Activated CD8-positive, alpha-beta T cell treated with anti-CD3 and anti-CD28 coated beads for 36 hours (primary cell): ENCODE data around the gene VDAC1. TPM values are rescaled to one million over a fixed set of nuclear protein-coding genes. Genes with fewer than 3 reads are reported as not detected.
A peak's percentile ranks its signal among the peaks of the same experiment; 100 is the strongest.
"Not testable (repeated sequence)": the region's sequence is repeated elsewhere in the genome, so short reads cannot be mapped to it uniquely, and the experiment has no call there.

ENCODE experiments used
- ATAC-seq: fragments of 200-7000 bp; cut with Tn5 transposase; one replicate; pipeline ENCODE4 v1.10.0; 2021; ENCODE audit warnings: mild to moderate bottlenecking, moderate library complexity
- CTCF ChIA-PET: fragments of 350-600 bp; sonication (Branson Sonifier 250); formaldehyde crosslinking; loops from one replicate; lab custom pipeline; 2021; ENCODE audit warnings: antibody characterized with exemption; lab: Charles Lee
- POLR2A ChIA-PET: fragments of 350-600 bp; sonication (Branson Sonifier 250); formaldehyde crosslinking; loops from one replicate; lab custom pipeline; 2021; ENCODE audit warnings: antibody characterized with exemption; lab: Charles Lee
- DNase-seq: peaks from one replicate; pipeline ENCODE4 v3.0.0-alpha.2; 2020
- H3K27ac Mint-ChIP-seq: one replicate; pipeline ENCODE4 v1.8.0; 2021; ENCODE audit warnings: mild to moderate bottlenecking, mixed read lengths
- H3K27me3 Mint-ChIP-seq: one replicate; pipeline ENCODE4 v1.8.0; 2021; ENCODE audit warnings: mixed read lengths
- H3K36me3 Mint-ChIP-seq: one replicate; pipeline ENCODE4 v1.8.0; 2021; ENCODE audit warnings: low read depth, mixed read lengths
- H3K4me1 Mint-ChIP-seq: one replicate; pipeline ENCODE4 v1.8.0; 2021; ENCODE audit warnings: low read depth, mixed read lengths
- H3K4me3 Mint-ChIP-seq: one replicate; pipeline ENCODE4 v1.8.0; 2021; ENCODE audit warnings: mild to moderate bottlenecking, moderate library complexity, mixed read lengths
- H3K9me3 Mint-ChIP-seq: one replicate; pipeline ENCODE4 v1.8.0; 2021; ENCODE audit warnings: mixed read lengths
- intact Hi-C: fragments of 100-400 bp; cut with micrococcal nuclease; formaldehyde crosslinking; loops from one replicate; pipeline ENCODE4 v1.10.0; 2022
- total RNA-seq, 2 experiments: library from RNA; stranded (reverse); gene quantifications; one replicate each; pipeline ENCODE4 v1.2.3, GENCODE V29; 2021
- TF ChIP-seq, protein P1 (sequence below): fragments of 200-600 bp; IDR thresholded peaks from one replicate; pipeline ENCODE4 v1.8.0; 2022; ENCODE audit warnings: antibody characterized with exemption, mild to moderate bottlenecking

The VDAC1 gene
- total RNA-seq, 2 experiments from 2014 or later = 481 to 484 TPM

DNA sequence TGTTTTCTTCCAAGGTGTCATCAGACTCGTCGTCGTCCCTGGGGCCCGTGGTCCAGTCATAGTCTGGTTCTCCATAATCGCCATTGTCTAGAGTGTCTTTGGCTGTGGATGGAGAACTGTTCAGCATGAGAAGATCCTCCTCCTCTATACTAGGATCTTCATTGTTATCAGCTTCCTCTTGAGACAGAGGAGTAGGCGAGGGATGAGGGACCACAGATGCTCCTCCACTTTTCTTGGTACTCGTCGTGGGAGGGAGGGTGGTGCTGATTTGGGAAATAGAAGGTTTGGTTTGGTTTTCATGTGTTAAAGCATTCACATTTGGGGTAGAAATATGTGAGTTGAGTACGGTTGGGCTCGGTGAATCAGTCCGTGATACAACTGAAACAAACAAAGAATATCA, 45.1 kb downstream of the VDAC1 start:
- Mint-ChIP-seq H3K27me3 (no peaks in the 10 kb centered on the region), H3K36me3 (peaks cover 60% of the 10 kb centered on the region), H3K4me1 (peaks cover 49% of the 10 kb centered on the region), H3K4me3 (peak overlapping the region; percentile 16), H3K27ac (peak overlapping the region; percentile 72), H3K9me3 (peaks cover 5% of the 10 kb centered on the region)
- no peak for DNase-seq
- TF ChIP-seq, protein P1, sequence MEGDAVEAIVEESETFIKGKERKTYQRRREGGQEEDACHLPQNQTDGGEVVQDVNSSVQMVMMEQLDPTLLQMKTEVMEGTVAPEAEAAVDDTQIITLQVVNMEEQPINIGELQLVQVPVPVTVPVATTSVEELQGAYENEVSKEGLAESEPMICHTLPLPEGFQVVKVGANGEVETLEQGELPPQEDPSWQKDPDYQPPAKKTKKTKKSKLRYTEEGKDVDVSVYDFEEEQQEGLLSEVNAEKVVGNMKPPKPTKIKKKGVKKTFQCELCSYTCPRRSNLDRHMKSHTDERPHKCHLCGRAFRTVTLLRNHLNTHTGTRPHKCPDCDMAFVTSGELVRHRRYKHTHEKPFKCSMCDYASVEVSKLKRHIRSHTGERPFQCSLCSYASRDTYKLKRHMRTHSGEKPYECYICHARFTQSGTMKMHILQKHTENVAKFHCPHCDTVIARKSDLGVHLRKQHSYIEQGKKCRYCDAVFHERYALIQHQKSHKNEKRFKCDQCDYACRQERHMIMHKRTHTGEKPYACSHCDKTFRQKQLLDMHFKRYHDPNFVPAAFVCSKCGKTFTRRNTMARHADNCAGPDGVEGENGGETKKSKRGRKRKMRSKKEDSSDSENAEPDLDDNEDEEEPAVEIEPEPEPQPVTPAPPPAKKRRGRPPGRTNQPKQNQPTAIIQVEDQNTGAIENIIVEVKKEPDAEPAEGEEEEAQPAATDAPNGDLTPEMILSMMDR = no peak
- ChIA-PET POLR2A (interaction anchor here (1.1 kb wide), 1 partner anchor 43 kb away, joined by 4 read pairs; no protein-coding TSS in a partner anchor), CTCF (interaction anchor here (0.8 to 1.3 kb wide), 2 partner anchors 18 to 20 kb away, joined by 3 to 4 read pairs; no protein-coding TSS in a partner anchor)
- intact Hi-C loops = no loop called here
- ATAC-seq = no peak

DNA sequence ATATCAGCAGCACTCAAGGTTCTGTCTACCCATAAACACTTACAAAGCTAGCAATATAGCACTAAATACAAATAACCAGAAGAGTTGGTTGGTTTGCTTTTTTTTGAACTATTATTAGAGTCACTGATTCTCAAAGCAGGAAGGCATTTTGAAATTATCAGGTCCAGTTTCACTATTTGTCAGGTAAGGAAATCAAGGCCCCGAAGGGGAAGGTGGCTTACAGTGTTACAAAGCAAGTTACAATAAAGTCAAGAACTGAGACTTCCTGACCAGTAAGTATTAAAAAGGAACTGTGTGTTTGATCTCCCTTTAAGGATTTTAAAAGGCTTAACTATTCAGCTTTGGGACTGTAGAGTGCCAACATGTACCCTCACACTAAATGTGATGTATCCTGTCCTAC, 47.2 kb downstream of the VDAC1 start:
- intact Hi-C loops = no loop called here
- H3K4me3 Mint-ChIP-seq = peak overlapping the region; percentile 18

DNA sequence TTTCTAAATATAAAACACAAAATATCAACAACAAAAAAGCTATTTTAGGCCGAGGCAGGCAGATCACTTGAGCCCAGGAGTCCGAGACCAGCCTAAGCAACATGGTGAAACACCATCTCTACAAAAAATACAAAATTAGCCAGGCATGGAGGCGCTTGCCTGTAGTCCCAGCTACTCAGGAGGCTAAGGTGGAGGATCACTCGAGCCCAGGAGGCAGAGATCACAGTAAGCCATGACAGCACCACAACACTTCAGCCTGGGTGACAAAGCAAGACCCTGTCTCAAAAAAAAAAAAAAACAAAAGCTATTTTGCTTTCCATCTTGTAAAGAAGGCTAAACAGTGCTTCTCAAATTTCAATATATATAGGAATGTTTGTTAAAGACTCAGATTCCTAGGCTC, 47.7 kb downstream of the VDAC1 start:
- H3K9me3 Mint-ChIP-seq = no peaks in the 10 kb centered on the region
- ATAC-seq (no peak), DNase-seq (no peak)
- peaks cover 26% of the 10 kb centered on the region for H3K4me1 Mint-ChIP-seq
- peaks cover 40% of the 10 kb centered on the region for H3K36me3 Mint-ChIP-seq
- intact Hi-C loops = no loop called here
- no peak overlapping the region for H3K4me3 Mint-ChIP-seq
- TF ChIP-seq, protein P1 = no peak
- ChIA-PET CTCF (interaction anchor here (1.2 kb wide), 1 partner anchor 23 kb away, joined by 5 read pairs; no protein-coding TSS in a partner anchor), POLR2A (no interaction called here)
- H3K27me3 Mint-ChIP-seq = no peaks in the 10 kb centered on the region
- H3K27ac Mint-ChIP-seq = peak overlapping the region; percentile 89

More for the DNA sequence above, 47.2 kb downstream of the VDAC1 start:
- Mint-ChIP-seq H3K27me3 (no peaks in the 10 kb centered on the region), H3K9me3 (no peaks in the 10 kb centered on the region), H3K27ac (peak overlapping the region; percentile 89), H3K4me1 (peaks cover 31% of the 10 kb centered on the region), H3K36me3 (peaks cover 44% of the 10 kb centered on the region)
- DNase-seq (peak; percentile 39), ATAC-seq (peak; percentile 62)
- POLR2A ChIA-PET = no interaction called here
- TF ChIP-seq, protein P1 = no peak
- CTCF ChIA-PET = interaction anchor here (1.2 kb wide), 1 partner anchor 13 kb away, joined by 4 read pairs; no protein-coding TSS in a partner anchor

DNA sequence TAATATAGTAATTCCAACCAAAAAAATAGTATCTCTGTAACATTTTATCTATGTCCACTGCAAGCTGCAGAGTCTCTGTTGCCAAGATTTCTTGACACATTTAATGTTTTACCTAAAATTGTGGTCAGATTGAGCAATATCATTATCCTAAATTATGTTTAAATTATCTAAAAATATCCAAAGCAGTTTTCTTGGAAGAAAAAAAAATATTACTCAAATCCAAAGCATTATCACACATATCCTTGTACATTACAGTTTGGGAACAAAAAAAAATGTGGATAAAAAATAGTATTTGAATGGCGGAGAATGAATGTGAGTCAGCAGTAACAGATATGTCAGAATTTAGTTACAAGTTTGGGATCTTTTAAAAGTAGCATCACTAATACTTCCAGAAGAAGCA, 48.6 kb downstream of the VDAC1 start:
- CTCF ChIA-PET = interaction anchor here (1.2 kb wide), 1 partner anchor 23 kb away, joined by 5 read pairs; no protein-coding TSS in a partner anchor
- Mint-ChIP-seq H3K4me1 (peaks cover 26% of the 10 kb centered on the region), H3K36me3 (peaks cover 40% of the 10 kb centered on the region)
- POLR2A ChIA-PET, H3K4me3 Mint-ChIP-seq, intact Hi-C loops, H3K9me3 Mint-ChIP-seq, ATAC-seq, H3K27me3 Mint-ChIP-seq, H3K27ac Mint-ChIP-seq, DNase-seq: not testable (repeated sequence)

DNA sequence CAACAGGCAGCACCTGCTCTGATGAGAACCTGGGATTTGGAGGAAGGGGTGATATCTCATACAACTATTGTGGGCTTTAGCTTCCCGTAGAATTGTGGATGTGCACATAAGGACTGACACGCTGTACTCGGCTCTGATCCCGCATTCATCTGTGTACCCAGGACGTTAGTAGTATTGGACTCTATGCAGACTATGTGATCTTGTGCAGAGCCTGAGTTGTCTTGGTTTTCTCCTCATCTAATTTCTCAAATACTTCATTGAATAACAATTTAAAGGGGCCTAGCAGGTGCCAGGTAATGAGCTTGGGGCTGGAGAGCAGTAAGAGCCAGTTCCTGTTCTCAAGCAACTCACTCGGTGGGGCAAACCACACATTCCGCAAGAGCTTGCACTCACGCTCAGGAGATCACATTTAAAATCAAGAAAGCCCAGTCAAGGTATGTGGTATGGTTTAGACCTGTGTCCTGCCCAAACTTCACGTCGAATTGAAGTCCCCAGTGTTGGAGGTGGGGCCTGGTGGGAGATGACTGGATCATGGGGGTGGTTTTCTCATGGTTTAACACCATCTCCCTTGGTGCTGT, 51.1 kb downstream of the VDAC1 start:
- H3K4me1 Mint-ChIP-seq = peaks cover 11% of the 10 kb centered on the region
- intact Hi-C loops = no loop called here
- TF ChIP-seq, protein P1 = no peak
- H3K36me3 Mint-ChIP-seq = peaks cover 23% of the 10 kb centered on the region
- H3K4me3 Mint-ChIP-seq = no peak overlapping the region
- no peaks in the 10 kb centered on the region for H3K27me3 Mint-ChIP-seq
- ATAC-seq (no peak), DNase-seq (no peak)
- ChIA-PET CTCF (interaction anchor here (2.3 kb wide), 1 partner anchor 9 kb away, joined by 11 read pairs; no protein-coding TSS in a partner anchor), POLR2A (no interaction called here)
- H3K27ac Mint-ChIP-seq = peak overlapping the region; percentile 10
- no peaks in the 10 kb centered on the region for H3K9me3 Mint-ChIP-seq
